ENCODE measurements around the gene EIF3I. TPM values are rescaled to one million over a fixed set of nuclear protein-coding genes. Genes with fewer than 3 reads are reported as not detected.

Gene EIF3I
- total and polyA plus RNA-seq, 2 of the 13 experiments (the other 11 are each of a cell fraction or from before 2014, with no cell fraction given), result 210 to 223 TPM

- no peak for TF ChIP-seq PRDM15 (CRISPR knock-in tag; IDR thresholded peaks at IDR 0.05)
- TF ChIP-seq NFKBIZ (CRISPR knock-in tag; IDR thresholded peaks at IDR 0.05), result 0 out of 2 replicates have a peak, but pooled peaks have one; percentile 48
- 0 out of 2 replicates have a peak, but pooled peaks have one; percentile 26 for TF ChIP-seq ZNF331 (CRISPR knock-in tag; IDR thresholded peaks at IDR 0.05)
- 0 out of 2 replicates have a peak, but pooled peaks have one; percentile 23 for TF ChIP-seq ZBTB38 (CRISPR knock-in tag; IDR thresholded peaks at IDR 0.05)
- no peak for TF ChIP-seq ZNF678 (CRISPR knock-in tag; IDR thresholded peaks at IDR 0.05)
- peak; percentile 65; the same call in 1 of the 3 replicates for TF ChIP-seq MXI1 (IDR thresholded peaks at IDR 0.05; ENCODE audit: borderline replicate concordance, low read depth, low read length)
- peak; percentile 45 for TF ChIP-seq RARA (CRISPR knock-in tag; IDR thresholded peaks at IDR 0.05)
- no peak for TF ChIP-seq ZNF230 (CRISPR knock-in tag; IDR thresholded peaks at IDR 0.05)
- peak; percentile 71; the same call in 1 of the 2 replicates for TF ChIP-seq ZBTB21 (CRISPR knock-in tag; IDR thresholded peaks at IDR 0.05)
- peak; percentile 82 for TF ChIP-seq HNF1A (IDR thresholded peaks at IDR 0.05; ENCODE audit: low read depth)
- TF ChIP-seq HNF1A (CRISPR knock-in tag; IDR thresholded peaks at IDR 0.05; ENCODE audit: borderline replicate concordance), result peak; percentile 43; the same call in 1 of the 2 replicates
- 0 out of 2 replicates have a peak, but pooled peaks have one; percentile 22 for TF ChIP-seq MEF2D (CRISPR knock-in tag; IDR thresholded peaks at IDR 0.05)
- peak; percentile 40 for TF ChIP-seq SALL1 (CRISPR knock-in tag; IDR thresholded peaks at IDR 0.05)
- 0 out of 2 replicates have a peak, but pooled peaks have one; percentile 36 for TF ChIP-seq MZF1 (CRISPR knock-in tag; IDR thresholded peaks at IDR 0.05; ENCODE audit: borderline replicate concordance)
- peak; percentile 53; the same call in 1 of the 2 replicates for TF ChIP-seq FOSL2 (CRISPR knock-in tag; IDR thresholded peaks at IDR 0.05)
- TF ChIP-seq FOXO1 (CRISPR knock-in tag; IDR thresholded peaks at IDR 0.05), result peak; percentile 42; the same call in 1 of the 2 replicates
- TF ChIP-seq ETV5 (CRISPR knock-in tag; IDR thresholded peaks at IDR 0.05; ENCODE audit: borderline replicate concordance), result peak; percentile 81; the same call in 1 of the 2 replicates
- TF ChIP-seq EP300 (IDR thresholded peaks at IDR 0.05; ENCODE audit: low read depth in 2 of 2, low read length in 2 of 2), result 0 out of 4 replicates have a peak, but pooled peaks of 1 of the 2 experiments have one; percentile 18
- no peak for TF ChIP-seq EP300 (CRISPR knock-in tag; IDR thresholded peaks at IDR 0.05; ENCODE audit: borderline replicate concordance)
- peak; percentile 29; the same call in 1 of the 2 replicates for TF ChIP-seq ZNF607 (CRISPR knock-in tag; IDR thresholded peaks at IDR 0.05; ENCODE audit: borderline replicate concordance)
- TF ChIP-seq RCOR2 (CRISPR knock-in tag; IDR thresholded peaks at IDR 0.05), result peak; percentile 54; the same call in 1 of the 2 replicates
- 0 out of 2 replicates have a peak, but pooled peaks have one; percentile 39 for TF ChIP-seq KLF6 (CRISPR knock-in tag; IDR thresholded peaks at IDR 0.05)
Observed at GRCh38 chr1:32255072-32256071, 33.2 kb downstream of the EIF3I start (continued).

Data from HepG2 (cell line).